Neuron (in vitro differentiated cells): ENCODE measurements around the gene ZC3H18.

ENCODE experiments used
- H2AFZ ChIP-seq: one replicate; pipeline ENCODE4 v1.6.1; 2013; ENCODE audit warnings: low read depth, mild to moderate bottlenecking, inconsistent platforms, low read length, moderate library complexity
- H3K27me3 ChIP-seq: one replicate; pipeline ENCODE4 v1.6.1; 2013; ENCODE audit warnings: low read length; ENCODE audit not compliant: insufficient read depth
- H3K36me3 ChIP-seq: one replicate; pipeline ENCODE4 v1.6.1; 2013; ENCODE audit warnings: low read length; ENCODE audit not compliant: insufficient read depth
- H3K4me1 ChIP-seq: one replicate; pipeline ENCODE4 v1.6.1; 2013; ENCODE audit warnings: low read length; ENCODE audit not compliant: insufficient read depth
- H3K4me3 ChIP-seq: 2 replicates; pipeline ENCODE4 v1.5.1; 2013; ENCODE audit warnings: mild to moderate bottlenecking, low read length, moderate library complexity
- H3K9me3 ChIP-seq: one replicate; pipeline ENCODE4 v1.6.1; 2013; ENCODE audit warnings: low read length

The ZC3H18 gene

GRCh38 chr16:88536510-88536909 lies 33.7 kb upstream of the ZC3H18 start:
- Histone ChIP-seq H3K9me3 (no peaks in the 10 kb centered on the region), H3K4me3 (no peak overlapping the region)

GRCh38 chr16:88536971-88537751 lies 33.0 kb upstream of the ZC3H18 start:
- H3K27me3 ChIP-seq, result peaks cover 11% of the 10 kb centered on the region
- no peak overlapping the region for H3K4me3 ChIP-seq
- peaks cover 3% of the 10 kb centered on the region for H3K36me3 ChIP-seq
- H3K9me3 ChIP-seq, result no peaks in the 10 kb centered on the region
- no peak overlapping the region for H2AFZ ChIP-seq
- H3K4me1 ChIP-seq, result peaks cover 8% of the 10 kb centered on the region

More at GRCh38 chr16:88536510-88536909, 33.7 kb upstream of the ZC3H18 start:
- H3K4me1 ChIP-seq, result peaks cover 8% of the 10 kb centered on the region
- no peak overlapping the region for H2AFZ ChIP-seq
- peaks cover 11% of the 10 kb centered on the region for H3K27me3 ChIP-seq
- H3K36me3 ChIP-seq, result peaks cover 3% of the 10 kb centered on the region

GRCh38 chr16:88537859-88538258 lies 32.3 kb upstream of the ZC3H18 start:
- Histone ChIP-seq H3K4me1 (peaks cover 8% of the 10 kb centered on the region), H3K27me3 (peaks cover 11% of the 10 kb centered on the region), H3K36me3 (peaks cover under 1% of the 10 kb centered on the region), H2AFZ (no peak overlapping the region), H3K4me3 (no peak overlapping the region), H3K9me3 (peaks cover 4% of the 10 kb centered on the region)

DNA sequence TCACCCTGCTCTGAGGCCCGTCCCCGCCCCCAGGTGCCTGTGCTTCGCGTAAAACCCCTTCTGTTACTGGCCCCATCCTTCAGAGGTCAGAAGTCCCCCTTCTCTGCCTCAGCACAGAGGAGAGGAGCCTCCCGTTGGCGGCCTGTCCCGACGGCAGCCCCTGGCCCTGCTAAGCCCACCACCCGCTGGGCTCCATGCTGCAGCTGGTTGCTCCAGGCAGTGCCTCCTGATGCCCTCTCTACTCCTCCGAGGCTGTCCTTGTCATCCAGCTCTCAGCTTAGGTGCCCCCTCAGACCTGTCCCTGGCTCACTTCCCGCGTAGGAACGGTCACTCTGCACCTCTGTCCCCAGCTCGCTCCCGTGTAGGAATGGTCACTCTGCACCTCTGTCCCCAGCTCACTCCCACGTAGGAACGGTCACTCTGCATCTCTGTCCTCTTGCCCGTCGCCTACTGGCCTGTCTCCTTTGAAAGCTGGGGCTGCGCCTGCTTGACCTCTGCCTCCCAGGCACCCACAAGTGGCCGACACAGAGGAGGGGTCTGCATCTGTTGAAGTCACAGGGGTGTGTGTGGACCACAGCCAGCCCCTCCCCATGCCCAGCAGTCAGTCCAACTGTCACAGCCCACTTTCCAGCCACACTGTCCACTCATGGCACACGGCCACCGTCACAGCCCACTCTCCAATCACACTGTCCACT lies 31.7 kb upstream of the ZC3H18 start:
- H3K27me3 ChIP-seq, result peaks cover 11% of the 10 kb centered on the region
- peaks cover 4% of the 10 kb centered on the region for H3K9me3 ChIP-seq
- H3K36me3 ChIP-seq, result no peaks in the 10 kb centered on the region
- peaks cover 8% of the 10 kb centered on the region for H3K4me1 ChIP-seq
- no peak overlapping the region for H3K4me3 ChIP-seq
- no peak overlapping the region for H2AFZ ChIP-seq

GRCh38 chr16:88539261-88539651 lies 30.9 kb upstream of the ZC3H18 start:
- H3K27me3 ChIP-seq, result peaks cover 11% of the 10 kb centered on the region
- H2AFZ ChIP-seq, result no peak overlapping the region
- H3K36me3 ChIP-seq, result no peaks in the 10 kb centered on the region
- peaks cover 8% of the 10 kb centered on the region for H3K4me1 ChIP-seq
- H3K9me3 ChIP-seq, result peaks cover 6% of the 10 kb centered on the region
- no peak overlapping the region for H3K4me3 ChIP-seq

DNA sequence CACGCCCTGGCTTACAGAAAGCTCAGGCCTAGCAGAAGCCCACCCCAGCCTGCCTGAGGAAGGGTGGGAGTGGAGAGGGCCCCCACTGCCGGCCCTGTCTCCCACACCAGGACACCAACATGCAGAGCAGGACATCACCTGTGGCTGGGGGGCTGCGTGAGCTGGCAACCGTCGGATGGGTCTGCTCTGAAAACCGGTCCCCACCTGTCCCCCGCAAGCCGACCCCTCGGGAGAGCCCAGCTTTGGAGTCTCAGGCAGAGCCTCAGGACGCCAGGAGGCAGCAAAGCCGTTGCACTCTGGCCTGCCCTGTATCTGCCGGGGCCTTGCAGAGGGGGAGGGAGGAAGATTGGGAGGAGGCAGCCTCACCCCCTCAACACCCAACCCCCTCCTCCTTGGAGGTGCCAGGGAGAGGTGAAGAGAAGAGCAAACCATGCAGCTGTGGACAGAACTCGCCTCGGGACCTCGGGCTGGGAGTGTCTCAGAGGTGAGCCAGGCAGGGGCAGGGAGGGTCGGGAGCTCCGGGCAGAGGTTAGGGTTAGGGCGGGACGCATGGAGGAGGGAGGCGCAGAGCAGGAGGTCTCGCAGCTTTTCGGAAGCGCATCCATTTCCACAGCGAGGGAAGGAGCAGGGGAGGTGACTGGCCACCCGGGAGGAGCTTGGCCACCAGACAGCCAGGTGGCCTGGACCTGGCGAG lies 30.4 kb upstream of the ZC3H18 start:
- Histone ChIP-seq H3K9me3 (peaks cover 6% of the 10 kb centered on the region), H3K4me1 (peaks cover 8% of the 10 kb centered on the region), H3K27me3 (peaks cover 11% of the 10 kb centered on the region), H3K4me3 (no peak overlapping the region), H3K36me3 (no peaks in the 10 kb centered on the region), H2AFZ (no peak overlapping the region)

- Histone ChIP-seq H3K9me3 (peaks cover 9% of the 10 kb centered on the region), H3K36me3 (no peaks in the 10 kb centered on the region), H2AFZ (no peak overlapping the region), H3K27me3 (peaks cover 11% of the 10 kb centered on the region), H3K4me1 (peaks cover 3% of the 10 kb centered on the region), H3K4me3 (no peak overlapping the region)
Observed at GRCh38 chr16:88540346-88540977, 29.7 kb upstream of the ZC3H18 start.

DNA sequence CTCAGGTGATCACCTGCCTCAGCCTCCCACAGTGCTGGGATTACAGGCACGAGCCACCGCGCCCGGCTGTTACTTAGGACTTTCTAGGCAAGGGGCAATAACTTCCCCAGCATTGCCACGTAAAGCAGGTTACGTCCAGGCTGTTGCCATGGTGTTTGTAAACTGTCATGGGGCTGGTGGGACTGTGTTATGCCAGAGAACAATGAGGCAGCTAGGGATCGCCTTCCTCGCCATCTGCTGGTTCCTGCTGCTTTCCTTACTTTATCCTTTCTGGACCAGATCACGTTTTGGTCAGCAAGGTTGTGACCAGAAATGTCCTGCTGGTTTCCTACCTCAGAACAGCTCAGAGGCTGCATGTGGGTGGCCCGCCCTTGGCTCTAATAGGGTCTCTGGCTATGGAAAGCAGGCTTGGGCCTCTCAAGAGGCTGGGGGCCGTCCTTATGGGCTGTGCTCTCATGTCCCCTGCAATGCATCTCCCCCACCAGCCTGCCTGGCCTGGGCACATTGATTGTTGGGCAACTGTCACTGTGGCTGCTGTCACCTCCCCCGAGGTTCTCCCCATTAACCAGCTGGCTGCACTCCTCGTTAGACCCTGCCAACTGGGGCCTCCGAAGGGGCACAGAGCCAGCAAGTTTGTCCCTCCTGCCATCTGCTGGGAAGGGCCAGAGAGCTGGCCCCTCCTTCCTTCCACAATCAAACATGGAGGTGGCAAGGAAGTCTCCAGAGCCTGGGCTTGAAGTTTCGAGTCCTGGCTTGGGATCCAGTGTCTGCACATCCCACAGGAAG lies 28.2 kb upstream of the ZC3H18 start:
- peaks cover 19% of the 10 kb centered on the region for H3K27me3 ChIP-seq
- H2AFZ ChIP-seq, result no peak overlapping the region
- no peak overlapping the region for H3K4me3 ChIP-seq

DNA sequence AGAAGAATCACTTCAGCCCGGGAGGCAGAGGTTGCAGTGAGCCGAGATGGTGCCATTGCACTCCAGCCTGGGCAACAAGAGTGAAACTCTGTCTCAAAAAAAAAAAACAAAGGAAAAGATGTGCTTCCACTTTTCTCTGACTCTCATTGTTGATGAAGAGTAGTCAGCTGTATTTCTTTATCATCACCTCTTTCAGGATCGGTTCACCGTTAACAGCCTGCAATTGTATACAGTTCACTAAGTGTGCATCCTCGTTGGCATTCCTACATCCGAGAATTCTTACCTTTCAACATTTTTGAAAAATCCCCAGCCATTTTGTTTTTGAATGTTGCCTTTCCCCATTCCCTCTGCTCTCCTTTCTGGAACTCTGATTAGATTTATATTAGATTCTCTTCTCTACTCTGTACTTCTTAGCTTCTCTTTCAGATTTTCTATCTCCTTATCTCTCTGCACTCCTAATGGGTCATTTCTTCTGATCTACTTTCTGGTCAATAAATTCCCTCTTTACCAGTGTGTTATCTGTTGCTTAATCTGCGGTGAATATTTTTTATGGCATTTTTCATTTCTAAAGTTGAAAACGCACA lies 26.9 kb upstream of the ZC3H18 start:
- H3K36me3 ChIP-seq, result no peaks in the 10 kb centered on the region
- H3K27me3 ChIP-seq, result peaks cover 22% of the 10 kb centered on the region
- no peak overlapping the region for H2AFZ ChIP-seq
- H3K9me3 ChIP-seq, result peaks cover 16% of the 10 kb centered on the region
- peaks cover 2% of the 10 kb centered on the region for H3K4me1 ChIP-seq
- H3K4me3 ChIP-seq, result no peak overlapping the region

More for the DNA sequence above, 28.2 kb upstream of the ZC3H18 start:
- peaks cover 2% of the 10 kb centered on the region for H3K4me1 ChIP-seq
- H3K9me3 ChIP-seq, result peaks cover 12% of the 10 kb centered on the region
- H3K36me3 ChIP-seq, result no peaks in the 10 kb centered on the region

- no peaks in the 10 kb centered on the region for H3K36me3 ChIP-seq
- no peak overlapping the region for H3K4me3 ChIP-seq
- H3K27me3 ChIP-seq, result peaks cover 16% of the 10 kb centered on the region
- H3K9me3 ChIP-seq, result peaks cover 16% of the 10 kb centered on the region
- no peaks in the 10 kb centered on the region for H3K4me1 ChIP-seq
- H2AFZ ChIP-seq, result no peak overlapping the region
Observed at GRCh38 chr16:88545781-88546180, 24.4 kb upstream of the ZC3H18 start.

DNA sequence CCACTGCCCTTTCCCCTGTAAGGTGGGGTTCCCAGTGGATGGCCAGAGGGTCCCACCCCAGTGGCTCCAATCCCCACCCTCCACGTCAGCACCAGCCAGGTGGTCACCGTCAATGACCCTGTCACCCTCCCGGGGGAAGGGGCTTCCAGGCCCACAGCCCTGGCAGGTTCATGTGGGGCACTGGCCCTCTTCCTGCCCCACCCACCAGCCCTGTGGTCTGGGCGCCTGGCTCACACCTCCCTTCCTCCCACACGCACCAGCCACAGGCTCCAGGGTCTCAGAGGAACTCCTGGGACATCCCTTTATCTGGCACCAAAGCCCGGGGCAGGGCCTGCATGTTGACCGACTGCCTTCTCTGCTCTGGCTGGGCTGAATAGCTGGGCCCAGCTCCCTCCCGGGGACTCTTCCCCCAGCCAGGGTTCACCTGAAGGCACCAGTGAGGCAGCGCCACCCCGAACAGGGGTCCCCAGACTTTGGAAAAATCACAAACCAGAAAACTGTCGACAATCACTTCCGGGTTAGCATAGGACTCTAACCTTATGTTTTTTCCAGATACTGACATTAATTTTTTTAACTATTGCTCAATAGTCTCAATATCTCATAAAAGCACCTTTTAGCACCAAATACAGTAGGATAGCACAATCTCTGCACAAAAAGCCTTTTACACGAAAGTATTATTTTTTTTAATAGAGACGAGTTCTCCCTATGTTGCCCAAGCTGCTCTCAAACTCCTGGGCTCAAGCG lies 21.9 kb upstream of the ZC3H18 start:
- no peak overlapping the region for H2AFZ ChIP-seq
- no peaks in the 10 kb centered on the region for H3K4me1 ChIP-seq
- H3K36me3 ChIP-seq, result no peaks in the 10 kb centered on the region
- H3K9me3 ChIP-seq, result peaks cover 12% of the 10 kb centered on the region
- H3K4me3 ChIP-seq, result no peak overlapping the region
- H3K27me3 ChIP-seq, result peaks cover 21% of the 10 kb centered on the region
